Lower lobe of right lung (tissue), 2 donors: ENCODE data around the gene PAXIP1. TPM values are rescaled to one million over a fixed set of nuclear protein-coding genes. Genes with fewer than 3 reads are reported as not detected.

Source experiments
- ATAC-seq, 2 donors: fragments of 200-7000 bp; cut with Tn5 transposase; one replicate each; pipeline ENCODE4 v1.9.1; 2020 to 2022; ENCODE audit warnings: mild to moderate bottlenecking in 2 of 2, moderate library complexity in 2 of 2
- DNase-seq: peaks from one replicate; pipeline ENCODE4 v3.0.0-alpha.2; 2020
- H3K27ac ChIP-seq: fragments of 200-600 bp; one replicate; pipeline ENCODE4 v1.8.0; 2022
- H3K27me3 ChIP-seq: fragments of 200-600 bp; one replicate; pipeline ENCODE4 v1.8.0; 2022; ENCODE audit warnings: low read depth
- H3K36me3 ChIP-seq: fragments of 200-600 bp; one replicate; pipeline ENCODE4 v1.8.0; 2022; ENCODE audit warnings: mild to moderate bottlenecking
- H3K4me1 ChIP-seq: fragments of 200-600 bp; one replicate; pipeline ENCODE4 v1.8.0; 2022
- H3K4me3 ChIP-seq: fragments of 200-600 bp; one replicate; pipeline ENCODE4 v1.8.0; 2022; ENCODE audit warnings: mild to moderate bottlenecking
- H3K9me3 ChIP-seq: fragments of 200-600 bp; one replicate; pipeline ENCODE4 v1.8.0; 2022
- intact Hi-C: fragments of 100-400 bp; cut with DNase I; formaldehyde crosslinking; loops from one replicate; pipeline ENCODE4 v1.11.0; 2022
- total RNA-seq: library from RNA; stranded (reverse); fragmentation: NEBNext Ultra II Directional; extraction: Animal tissue kit (Norgen Biotek cat#: 25700); gene quantifications from one replicate; pipeline ENCODE4 v1.2.1, GENCODE V29; 2021
- TF ChIP-seq, protein P1 (sequence below): fragments of 200-600 bp; IDR thresholded peaks from one replicate; pipeline ENCODE4 v1.8.0; 2022; ENCODE audit warnings: antibody characterized with exemption, mild to moderate bottlenecking
- donor health status: DM: no; HTN: yes; CAD: no; lungs with severe emphysema.

PAXIP1 gene
- total RNA-seq, 1 donor from 2014 or later = 9.5 TPM

DNA sequence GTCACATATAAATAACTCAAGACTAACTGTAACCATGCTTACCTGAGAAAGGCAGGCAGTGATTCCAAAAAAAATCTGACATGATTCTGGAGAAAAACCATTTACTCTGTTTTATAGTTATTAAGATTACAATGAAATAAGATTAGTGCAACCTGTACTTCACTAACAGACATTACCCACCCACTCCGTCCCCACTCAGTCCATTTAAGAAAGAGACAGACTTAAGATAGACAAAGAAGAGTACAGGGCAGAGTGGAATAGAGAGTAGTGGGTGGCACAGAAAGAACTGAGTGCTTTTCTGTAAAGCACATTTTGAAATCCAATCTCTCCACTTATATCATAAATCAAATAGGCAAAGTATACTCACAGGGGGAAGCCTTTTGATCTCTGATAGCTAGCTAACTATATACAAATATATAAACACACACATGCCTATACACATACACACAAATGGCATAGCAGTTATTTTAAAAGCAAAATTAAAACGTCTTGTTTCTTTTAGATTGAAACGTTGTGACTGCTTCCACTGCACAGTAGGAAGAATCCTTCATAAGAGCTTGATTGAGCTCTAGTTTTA, 11.9 kb downstream of the PAXIP1 start:
- DNase-seq = no peak
- Histone ChIP-seq H3K27ac (no peak overlapping the region), H3K4me1 (no peaks in the 10 kb centered on the region), H3K4me3 (no peak overlapping the region), H3K9me3 (no peaks in the 10 kb centered on the region), H3K27me3 (no peaks in the 10 kb centered on the region), H3K36me3 (peaks cover 35% of the 10 kb centered on the region)
- intact Hi-C loops = no loop called here
- TF ChIP-seq, protein P1, sequence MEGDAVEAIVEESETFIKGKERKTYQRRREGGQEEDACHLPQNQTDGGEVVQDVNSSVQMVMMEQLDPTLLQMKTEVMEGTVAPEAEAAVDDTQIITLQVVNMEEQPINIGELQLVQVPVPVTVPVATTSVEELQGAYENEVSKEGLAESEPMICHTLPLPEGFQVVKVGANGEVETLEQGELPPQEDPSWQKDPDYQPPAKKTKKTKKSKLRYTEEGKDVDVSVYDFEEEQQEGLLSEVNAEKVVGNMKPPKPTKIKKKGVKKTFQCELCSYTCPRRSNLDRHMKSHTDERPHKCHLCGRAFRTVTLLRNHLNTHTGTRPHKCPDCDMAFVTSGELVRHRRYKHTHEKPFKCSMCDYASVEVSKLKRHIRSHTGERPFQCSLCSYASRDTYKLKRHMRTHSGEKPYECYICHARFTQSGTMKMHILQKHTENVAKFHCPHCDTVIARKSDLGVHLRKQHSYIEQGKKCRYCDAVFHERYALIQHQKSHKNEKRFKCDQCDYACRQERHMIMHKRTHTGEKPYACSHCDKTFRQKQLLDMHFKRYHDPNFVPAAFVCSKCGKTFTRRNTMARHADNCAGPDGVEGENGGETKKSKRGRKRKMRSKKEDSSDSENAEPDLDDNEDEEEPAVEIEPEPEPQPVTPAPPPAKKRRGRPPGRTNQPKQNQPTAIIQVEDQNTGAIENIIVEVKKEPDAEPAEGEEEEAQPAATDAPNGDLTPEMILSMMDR = no peak
- ATAC-seq = no peak

DNA sequence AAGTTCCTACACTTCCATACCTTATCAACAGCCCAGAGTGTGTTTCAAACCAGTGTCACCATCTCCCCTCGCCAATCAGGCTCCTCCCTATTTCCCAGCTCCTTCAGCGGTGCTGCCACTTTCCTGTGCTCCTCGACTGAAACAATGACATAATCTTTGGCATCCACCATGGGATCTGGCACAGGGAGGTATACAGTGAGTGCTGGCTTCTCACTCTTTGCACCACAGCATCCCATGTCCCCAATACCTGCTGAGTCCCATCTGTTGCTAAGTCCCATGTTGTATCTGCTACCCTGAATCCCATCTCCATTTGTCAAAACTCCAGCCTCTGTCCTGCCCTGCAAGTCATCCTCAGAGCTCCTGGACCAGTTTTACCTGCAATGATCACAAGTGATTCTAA, 15.4 kb downstream of the PAXIP1 start:
- TF ChIP-seq, protein P1 = no peak
- Histone ChIP-seq H3K36me3 (peaks cover 24% of the 10 kb centered on the region), H3K4me1 (no peaks in the 10 kb centered on the region), H3K4me3 (no peak overlapping the region), H3K9me3 (no peaks in the 10 kb centered on the region), H3K27me3 (no peaks in the 10 kb centered on the region), H3K27ac (no peak overlapping the region)
- ATAC-seq (no peak), DNase-seq (no peak)
- intact Hi-C loops = no loop called here

DNA sequence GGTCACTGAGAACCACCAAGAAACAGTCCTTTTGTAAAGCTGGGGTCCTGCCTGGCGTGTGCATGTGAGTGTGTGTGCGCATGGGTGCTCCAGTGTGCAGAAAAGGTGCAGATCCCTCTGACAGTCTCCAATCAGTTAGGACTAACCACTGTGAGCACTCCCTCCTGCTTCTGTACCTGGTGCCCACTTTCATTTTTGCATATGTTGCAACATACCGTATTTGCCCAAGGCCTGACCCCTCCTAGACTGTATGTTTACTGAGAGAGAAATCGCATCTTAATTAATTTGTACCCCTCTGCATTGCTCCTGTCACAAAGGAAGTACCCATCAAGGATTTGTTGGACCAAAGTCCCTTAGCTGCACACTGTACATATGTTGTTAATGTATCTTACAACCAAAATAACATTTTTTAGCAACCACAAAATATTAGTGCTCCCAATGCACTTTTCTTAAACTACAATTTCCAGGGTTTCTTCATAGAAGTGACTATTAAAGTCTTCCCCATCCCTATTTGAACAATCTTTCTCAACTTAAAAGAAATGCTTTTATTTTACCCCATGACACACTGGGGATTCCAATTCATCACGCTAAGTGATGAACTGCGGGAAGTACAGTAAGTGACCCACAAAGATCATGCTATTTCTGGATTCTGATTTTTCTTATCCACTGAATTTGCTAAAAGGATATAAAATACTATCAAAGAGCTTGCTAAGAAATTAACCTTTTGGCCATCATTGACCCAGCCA, 16.6 kb downstream of the PAXIP1 start:
- H3K27me3 ChIP-seq = no peaks in the 10 kb centered on the region
- ATAC-seq (no peak), DNase-seq (no peak)
- H3K36me3 ChIP-seq = peaks cover 23% of the 10 kb centered on the region
- TF ChIP-seq, protein P1 = no peak
- H3K4me1 ChIP-seq = no peaks in the 10 kb centered on the region
- intact Hi-C loops = no loop called here
- no peak overlapping the region for H3K4me3 ChIP-seq
- H3K9me3 ChIP-seq = no peaks in the 10 kb centered on the region
- no peak overlapping the region for H3K27ac ChIP-seq

DNA sequence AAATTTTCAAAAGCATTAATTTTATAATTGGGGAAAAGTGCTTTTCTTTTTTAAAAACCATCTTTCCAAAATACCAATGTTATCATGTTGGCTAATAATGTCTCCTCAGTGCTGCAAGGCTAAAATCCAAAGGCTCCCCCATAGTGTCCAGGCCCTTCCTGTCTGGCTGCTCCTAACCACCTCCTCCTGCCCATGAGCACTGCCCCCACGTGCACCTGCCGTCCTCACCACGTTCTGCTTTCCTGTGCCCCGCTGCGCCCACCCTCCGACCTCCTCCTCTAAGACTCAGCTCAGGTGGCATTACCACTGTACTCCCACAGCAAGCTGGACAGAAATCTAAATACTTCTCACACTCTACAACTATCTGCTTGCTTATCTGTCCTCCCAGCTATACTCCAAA, 17.7 kb downstream of the PAXIP1 start:
- H3K36me3 ChIP-seq = peaks cover 22% of the 10 kb centered on the region
- no peaks in the 10 kb centered on the region for H3K27me3 ChIP-seq
- TF ChIP-seq, protein P1 = no peak
- DNase-seq (no peak), ATAC-seq (no peak)
- intact Hi-C loops = no loop called here
- no peaks in the 10 kb centered on the region for H3K4me1 ChIP-seq
- H3K9me3 ChIP-seq = no peaks in the 10 kb centered on the region
- no peak overlapping the region for H3K4me3 ChIP-seq
- H3K27ac ChIP-seq = no peak overlapping the region

DNA sequence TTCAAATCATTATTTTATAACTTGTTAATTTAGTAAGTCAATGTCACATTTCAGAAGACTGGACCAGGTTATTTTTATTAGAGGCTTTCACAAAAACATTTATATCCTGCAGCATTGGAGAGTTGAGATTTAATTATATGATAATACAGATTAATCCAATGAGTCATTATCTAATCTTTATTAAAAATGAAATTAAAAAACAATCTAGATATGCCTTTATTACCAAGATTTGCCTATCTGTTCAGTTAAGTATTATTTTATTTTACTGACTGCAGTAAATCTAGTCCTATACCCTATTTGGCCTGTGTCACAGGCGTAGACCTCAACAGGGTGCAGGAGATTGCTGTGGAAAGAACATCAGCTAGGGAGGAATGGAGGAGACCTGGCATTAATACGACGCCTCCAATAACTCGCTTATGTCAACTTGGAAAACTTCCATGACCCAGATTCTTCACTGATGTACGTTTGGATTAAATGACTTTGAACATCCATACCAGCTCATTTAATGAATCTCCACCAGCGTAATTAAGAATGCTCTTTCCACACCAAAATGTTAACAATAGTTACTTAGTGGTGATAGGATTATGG, 18.2 kb downstream of the PAXIP1 start:
- ATAC-seq (no peak), DNase-seq (no peak)
- Histone ChIP-seq H3K4me3 (no peak overlapping the region), H3K27ac (no peak overlapping the region), H3K4me1 (no peaks in the 10 kb centered on the region), H3K9me3 (no peaks in the 10 kb centered on the region), H3K36me3 (peaks cover 22% of the 10 kb centered on the region), H3K27me3 (no peaks in the 10 kb centered on the region)
- TF ChIP-seq, protein P1 = no peak
- intact Hi-C loops = no loop called here
